H1 (cell line): ENCODE measurements around the gene RGP1. TPM values are rescaled to one million over a fixed set of nuclear protein-coding genes. Genes with fewer than 3 reads are reported as not detected.

Source experiments
- CTCF ChIA-PET: fragments of 300-600 bp; sonication (Branson Sonifier 250); formaldehyde crosslinking; loops from one replicate; lab custom pipeline; 2021; ENCODE audit not compliant: partially characterized antibody; lab: Charles Lee
- POLR2A ChIA-PET: fragments of 300-600 bp; sonication (Branson Sonifier 250); formaldehyde crosslinking; loops from one replicate; lab custom pipeline; 2021; ENCODE audit warnings: inconsistent platforms; ENCODE audit not compliant: partially characterized antibody; lab: Charles Lee
- DNase-seq, 2 experiments: peaks; one replicate each; pipeline versions ENCODE4 v3.0.0 to v3.0.0-alpha.2; 2010 to 2022; ENCODE audit warnings: low spot score in 2 of 2, low read depth in 1 of 2, mixed read lengths in 1 of 2
- FAIRE-seq: peaks from 2 replicates; lab custom pipeline; 2011; peaks lifted over from hg19 to GRCh38; lab: Jason Lieb, UNC
- H2AFZ ChIP-seq: 2 replicates; pipeline ENCODE4 v1.8.1; 2012; ENCODE audit warnings: low read length, inconsistent platforms
- H2AK5ac ChIP-seq: 2 replicates; pipeline ENCODE4 v1.6.1; 2013; ENCODE audit warnings: low read depth, low read length
- H2BK120ac ChIP-seq: replicated peaks from 2 replicates; pipeline ENCODE3; 2013; ENCODE audit warnings: low read depth, low read length, inconsistent platforms
- H2BK12ac ChIP-seq: 2 replicates; pipeline ENCODE4 v1.6.1; 2013; ENCODE audit warnings: low read depth, low read length
- H2BK15ac ChIP-seq: 2 replicates; pipeline ENCODE4 v1.6.1; 2013; ENCODE audit warnings: low read length
- H2BK20ac ChIP-seq: 2 replicates; pipeline ENCODE4 v1.6.1; 2013; ENCODE audit warnings: low read length
- H2BK5ac ChIP-seq: 2 replicates; pipeline ENCODE4 v1.6.1; 2013; ENCODE audit warnings: low read depth, low read length
- H3K14ac ChIP-seq: 2 replicates; pipeline ENCODE4 v1.6.1; 2013; ENCODE audit warnings: inconsistent platforms; ENCODE audit not compliant: insufficient read length
- H3K18ac ChIP-seq: 2 replicates; pipeline ENCODE4 v1.6.1; 2013; ENCODE audit warnings: low read length; ENCODE audit errors: extremely low read depth
- H3K23ac ChIP-seq: 2 replicates; pipeline ENCODE4 v1.6.1; 2013; ENCODE audit warnings: inconsistent platforms; ENCODE audit not compliant: insufficient read length
- H3K23me2 ChIP-seq: 2 replicates; pipeline ENCODE4 v1.6.1; 2013; ENCODE audit warnings: low read depth, low read length
- H3K27ac ChIP-seq: 2 replicates; pipeline ENCODE4 v1.6.1; 2011; ENCODE audit warnings: low read depth, low read length, inconsistent platforms
- H3K27me3 ChIP-seq, 4 experiments: replicated peaks in 1 of 4; 1 replicate in 1 of 4; 2 replicates in 3 of 4; pipeline versions ENCODE4 v1.6.1 to v1.8.1; 2011 to 2013; ENCODE audit warnings: low read length in 3 of 4, mild to moderate bottlenecking in 3 of 4, inconsistent platforms in 2 of 4, mixed read lengths in 2 of 4, moderate library complexity in 1 of 4; ENCODE audit not compliant: control insufficient read depth in 3 of 4, insufficient read depth in 3 of 4; ENCODE audit errors: extremely low read depth in 1 of 4
- H3K36me3 ChIP-seq, 4 experiments: 2 replicates each; pipeline versions ENCODE4 v1.6.1 to v1.8.1; 2011 to 2013; ENCODE audit warnings: mild to moderate bottlenecking in 4 of 4, low read length in 3 of 4, moderate library complexity in 2 of 4, control low read depth in 1 of 4, inconsistent platforms in 1 of 4; ENCODE audit not compliant: insufficient read depth in 4 of 4, control insufficient read depth in 2 of 4
- H3K4ac ChIP-seq: replicated peaks from 2 replicates; pipeline ENCODE3; 2013; ENCODE audit warnings: low read length, low read depth, mixed read lengths, inconsistent platforms; ENCODE audit not compliant: insufficient read length
- H3K4me1 ChIP-seq, 4 experiments: replicated peaks in 1 of 4; 1 replicate in 1 of 4; 2 replicates in 3 of 4; pipeline versions ENCODE4 v1.6.1 to v1.8.1; 2011 to 2013; ENCODE audit warnings: low read length in 3 of 4, inconsistent platforms in 2 of 4, mixed read lengths in 1 of 4; ENCODE audit not compliant: insufficient read depth in 4 of 4, control insufficient read depth in 3 of 4
- H3K4me2 ChIP-seq, 2 experiments: 2 replicates each; pipeline versions ENCODE4 v1.6.1 to v1.8.1; 2011 to 2013; ENCODE audit warnings: low read depth in 2 of 2, low read length in 2 of 2, control low read depth in 1 of 2, inconsistent platforms in 1 of 2, mild to moderate bottlenecking in 1 of 2; ENCODE audit not compliant: insufficient read depth in 1 of 2
- H3K4me3 ChIP-seq, 4 experiments: fragments of 200-600, 300-600 bp in 1 of 4; sonication (generic), shearing (Covaris generic), sonication (Bioruptor Twin) in 1 of 4; 2 replicates each; pipeline versions ENCODE4 v1.5.1 to v1.8.1; 2011 to 2016; ENCODE audit warnings: low read length in 4 of 4, low read depth in 3 of 4, control low read depth in 2 of 4, inconsistent platforms in 2 of 4, mild to moderate bottlenecking in 2 of 4, mixed read lengths in 1 of 4, moderate library complexity in 1 of 4; ENCODE audit not compliant: insufficient read depth in 2 of 4; ENCODE audit errors: extremely low read depth in 1 of 4
- H3K56ac ChIP-seq: replicated peaks from 2 replicates; pipeline ENCODE3; 2013; ENCODE audit warnings: low read depth, mild to moderate bottlenecking, mixed read lengths, low read length, inconsistent platforms; ENCODE audit not compliant: insufficient read length
- H3K79me1 ChIP-seq: 2 replicates; pipeline ENCODE4 v1.6.1; 2013; ENCODE audit warnings: low read depth, low read length, control low read depth
- H3K79me2 ChIP-seq, 2 experiments: 2 replicates each; pipeline versions ENCODE4 v1.6.1 to v1.8.1; 2012 to 2013; ENCODE audit warnings: low read length in 2 of 2, mild to moderate bottlenecking in 2 of 2, inconsistent platforms in 1 of 2; ENCODE audit not compliant: insufficient read depth in 2 of 2, control insufficient read depth in 1 of 2
- H3K9ac ChIP-seq, 4 experiments: replicated peaks in 1 of 4; 1 replicate in 1 of 4; 2 replicates in 3 of 4; pipeline versions ENCODE4 v1.6.1 to v1.8.1; 2011 to 2013; ENCODE audit warnings: low read depth in 3 of 4, low read length in 3 of 4, control low read depth in 2 of 4, mild to moderate bottlenecking in 2 of 4, moderate library complexity in 2 of 4, inconsistent platforms in 1 of 4; ENCODE audit errors: extremely low read depth in 1 of 4
- H3K9me3 ChIP-seq, 2 experiments: 2 replicates each; pipeline versions ENCODE4 v1.6.1 to v1.8.1; 2012 to 2013; ENCODE audit warnings: mild to moderate bottlenecking in 2 of 2, moderate library complexity in 2 of 2, control low read depth in 1 of 2, inconsistent platforms in 1 of 2, low read depth in 1 of 2, low read length in 1 of 2, mixed read lengths in 1 of 2; ENCODE audit not compliant: insufficient read depth in 2 of 2
- H4K20me1 ChIP-seq, 2 experiments: replicated peaks in 1 of 2; 2 replicates each; pipeline versions ENCODE3 to v1.8.1; 2011 to 2013; ENCODE audit warnings: inconsistent platforms in 2 of 2, low read length in 2 of 2, mild to moderate bottlenecking in 1 of 2; ENCODE audit not compliant: insufficient read depth in 2 of 2, control insufficient read depth in 1 of 2
- H4K5ac ChIP-seq: 2 replicates; pipeline ENCODE4 v1.6.1; 2013; ENCODE audit warnings: low read length, low read depth, mixed read lengths, inconsistent platforms; ENCODE audit not compliant: insufficient read length
- H4K8ac ChIP-seq: 2 replicates; pipeline ENCODE4 v1.8.0; 2013; ENCODE audit warnings: mild to moderate bottlenecking, moderate library complexity, low read length, inconsistent platforms; ENCODE audit not compliant: insufficient read depth; ENCODE audit errors: extremely low read depth
- H4K91ac ChIP-seq: replicated peaks from 2 replicates; pipeline ENCODE3; 2013; ENCODE audit warnings: low read length, mixed read lengths, inconsistent platforms; ENCODE audit not compliant: insufficient read length
- ASH2L ChIP-seq: fragments of 200-600, 300-600 bp; sonication (generic); IDR thresholded peaks from one replicate; pipeline ENCODE4 v1.7.1; 2017; ENCODE audit warnings: low read length
- CREB1 ChIP-seq: IDR thresholded peaks from 2 replicates; pipeline ENCODE4 v1.6.1; 2012; ENCODE audit warnings: inconsistent platforms
- EGR1 ChIP-seq: IDR thresholded peaks from 2 replicates; pipeline ENCODE4 v1.6.1; 2011; ENCODE audit warnings: low read depth, low read length, borderline replicate concordance
- GTF2F1 ChIP-seq: IDR thresholded peaks from 2 replicates; pipeline ENCODE4 v1.6.1; 2012; ENCODE audit warnings: low read depth, low read length, improper control_type of control experiment, borderline replicate concordance
- KDM1A ChIP-seq: fragments of 200-600, 300-600 bp; sonication (generic); IDR thresholded peaks from 2 replicates; pipeline ENCODE4 v1.7.1; 2016; ENCODE audit warnings: mild to moderate bottlenecking, low read length, borderline replicate concordance
- KDM4A ChIP-seq: IDR thresholded peaks from one replicate; pipeline ENCODE4 v1.7.1; 2012; ENCODE audit warnings: low read depth, mild to moderate bottlenecking, moderate library complexity, low read length, inconsistent platforms; ENCODE audit not compliant: severe bottlenecking
- MAFK ChIP-seq: IDR thresholded peaks from 2 replicates; pipeline ENCODE4 v1.6.1; 2012; ENCODE audit warnings: low read depth, mild to moderate bottlenecking, improper control_type of control experiment, low read length
- MAX ChIP-seq: IDR thresholded peaks from 2 replicates; pipeline ENCODE4 v1.6.1; 2012; ENCODE audit warnings: inconsistent platforms
- PHF8 ChIP-seq: fragments of 200-600 bp; sonication (generic); conservative IDR thresholded peaks from 2 replicates; pipeline ENCODE4 v1.7.1; 2012; ENCODE audit warnings: low read depth, mild to moderate bottlenecking, inconsistent platforms, low read length, moderate library complexity
- RAD21 ChIP-seq, 2 experiments: IDR thresholded peaks in 1 of 2; conservative IDR thresholded peaks in 1 of 2; 2 replicates each; pipeline ENCODE4 v1.6.1; 2011; ENCODE audit warnings: low read depth in 2 of 2, low read length in 2 of 2, improper control_type of control experiment in 1 of 2, inconsistent platforms in 1 of 2, mild to moderate bottlenecking in 1 of 2, moderate library complexity in 1 of 2
- RBBP5 ChIP-seq: IDR thresholded peaks from 2 replicates; pipeline ENCODE4 v1.7.1; 2012; ENCODE audit warnings: low read depth, mild to moderate bottlenecking, inconsistent platforms, low read length, moderate library complexity, borderline replicate concordance
- SAP30 ChIP-seq: fragments of 300-600 bp; sonication (generic); IDR thresholded peaks from 2 replicates; pipeline ENCODE4 v1.7.1; 2012; ENCODE audit warnings: low read length, moderate library complexity, mild to moderate bottlenecking, inconsistent platforms; ENCODE audit not compliant: insufficient read depth, insufficient replicate concordance
- SP2 ChIP-seq: IDR thresholded peaks from 2 replicates; pipeline ENCODE4 v1.6.1; 2012; ENCODE audit warnings: mild to moderate bottlenecking, low read length, inconsistent platforms
- WGBS, 2 experiments: shearing (Covaris generic) in 1 of 2; methylation state at CpG; one replicate each; pipeline versions ENCODE4 v1.1.6 to v1.1.7; 2013 to 2015; ENCODE audit warnings: low lambda C conversion rate in 2 of 2, mixed read lengths in 2 of 2, inconsistent platforms in 1 of 2, low coverage in 1 of 2, missing lambda C conversion rate in 1 of 2; ENCODE audit not compliant: insufficient replicate concordance in 2 of 2, insufficient coverage in 1 of 2, insufficient read length in 1 of 2; ENCODE audit errors: extremely low coverage in 1 of 2, missing lambda C conversion rate in 1 of 2; 5-methylcytosine and 5-hydroxymethylcytosine counted together
- polyA plus RNA-seq, 7 experiments: library from polyadenylated mRNA; depleted of rRNA in 3 of 7; stranded (reverse) in 5 of 7; unstranded in 2 of 7; fragments of >200 nt in 5 of 7; fragments of 200-250 nt in 2 of 7; gene quantifications; 1 replicate in 5 of 7; 2 replicates in 1 of 7; 4 replicates in 1 of 7; pipeline versions ENCODE4 v1.2.1 to v1.2.3, GENCODE V29; 2011 to 2013; ENCODE audit warnings: missing spikeins in 2 of 7, mixed read lengths in 2 of 7
- total RNA-seq: library from RNA; stranded (reverse); fragmentation: NEBNext Ultra II Directional; extraction: Animal tissue kit (Norgen Biotek cat#: 25700); gene quantifications from 2 replicates; pipeline ENCODE4 v1.2.1, GENCODE V29; 2021

The RGP1 gene
- total and polyA plus RNA-seq, 2 of the 8 experiments (the other 6 are each of a cell fraction or from before 2014, with no cell fraction given), result 11.8 to 22.7 TPM

DNA sequence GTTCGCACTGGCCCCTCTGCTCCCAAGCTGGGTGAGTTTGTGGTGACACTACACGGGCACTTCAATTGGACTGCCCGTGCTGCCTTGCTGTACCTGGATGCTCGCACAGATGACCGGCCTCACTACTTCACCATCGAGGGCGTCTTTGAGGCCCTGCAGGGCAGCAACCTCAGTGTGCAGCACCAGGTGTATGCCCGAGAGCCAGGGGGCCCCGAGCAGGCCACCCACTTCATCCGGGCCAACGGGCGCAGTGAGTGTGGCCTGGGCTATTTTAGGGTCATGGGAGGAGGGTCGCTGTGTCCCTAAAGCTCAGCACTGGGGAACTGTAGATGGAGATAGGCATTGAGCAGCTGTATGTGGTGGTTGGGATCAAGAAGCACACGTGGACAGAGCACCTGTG, 43.7 kb downstream of the RGP1 start:
- H4K8ac ChIP-seq, result no peak overlapping the region
- H3K56ac ChIP-seq, result no peak overlapping the region
- H2BK5ac ChIP-seq, result no peak overlapping the region
- H3K79me1 ChIP-seq, result no peaks in the 10 kb centered on the region
- no peak overlapping the region for H3K4ac ChIP-seq
- no peak overlapping the region for H3K27ac ChIP-seq
- no peak overlapping the region for H4K91ac ChIP-seq
- 87% methylated on average over 14 of the region's 14 CpGs; no CpG with 5 or more reads in 1 of the 2 experiments for WGBS, 2 experiments
- no peak overlapping the region for H4K5ac ChIP-seq
- H2AFZ ChIP-seq, result no peak overlapping the region
- ChIA-PET POLR2A (interaction anchor here (0.7 to 3.9 kb wide), 6 partner anchors 11 to 57 kb away, joined by 3 to 38 read pairs (median 4); partner anchors contain the start of genes HINT2 and SPAG8), CTCF (interaction anchor here (0.7 to 2.6 kb wide), 11 partner anchors 15 to 136 kb away, joined by 3 to 26 read pairs (median 3); partner anchors contain the start of genes HINT2 and SPAG8)
- H3K4me2 ChIP-seq, result no peak overlapping the region; a peak in 1 of 4 replicates
- H3K23me2 ChIP-seq, result peaks cover 5% of the 10 kb centered on the region; the same call in 1 of the 2 replicates
- H2BK12ac ChIP-seq, result 0 out of 2 replicates have a peak overlapping the region, but pooled peaks have one; percentile 50
- peaks cover 0 to 10% (median 0%) of the 10 kb centered on the region in 4 experiments; a peak in 4 of 7 replicates for H3K27me3 ChIP-seq
- no peak overlapping the region for H3K9ac ChIP-seq
- H3K4me1 ChIP-seq, result peaks cover 5 to 13% (median 7%) of the 10 kb centered on the region in 4 experiments; a peak in 6 of 7 replicates
- DNase-seq (no peak), FAIRE-seq (no peak)
- H4K20me1 ChIP-seq, result no peaks in the 10 kb centered on the region
- no peaks in the 10 kb centered on the region for H3K79me2 ChIP-seq
- H2BK120ac ChIP-seq, result no peak overlapping the region
- no peaks in the 10 kb centered on the region for H3K9me3 ChIP-seq
- no peak overlapping the region for H3K4me3 ChIP-seq
- no peak overlapping the region for H3K14ac ChIP-seq
- no peak overlapping the region for H3K23ac ChIP-seq
- no peak overlapping the region for H2BK20ac ChIP-seq
- H2AK5ac ChIP-seq, result 0 out of 2 replicates have a peak overlapping the region, but pooled peaks have one; percentile 65
- 0 out of 2 replicates have a peak overlapping the region, but pooled peaks have one; percentile 16 for H2BK15ac ChIP-seq
- no peaks in the 10 kb centered on the region for H3K36me3 ChIP-seq
- H3K18ac ChIP-seq, result no peak overlapping the region
- TF ChIP-seq GTF2F1 (no peak), RAD21 (IDR thresholded peaks at IDR 0.05 in 1 of 2, conservative IDR thresholded peaks at IDR 0.05 in 1 of 2; ENCODE audit: low read depth in 2 of 2, low read length in 2 of 2) (no peak), PHF8 (no peak), CREB1 (no peak), EGR1 (no peak), SP2 (no peak), KDM1A (no peak), MAX (no peak), RBBP5 (no peak), SAP30 (no peak), ASH2L (no peak), KDM4A (no peak), MAFK (no peak)
